ENCODE results near the gene PARVA. TPM values are rescaled to one million over a fixed set of nuclear protein-coding genes. Genes with fewer than 3 reads are reported as not detected.
"Not testable (repeated sequence)": the region's sequence is repeated elsewhere in the genome, so short reads cannot be mapped to it uniquely, and the experiment has no call there.

The PARVA gene
- total RNA-seq, 1 donor from 2014 or later = 176 TPM

DNA sequence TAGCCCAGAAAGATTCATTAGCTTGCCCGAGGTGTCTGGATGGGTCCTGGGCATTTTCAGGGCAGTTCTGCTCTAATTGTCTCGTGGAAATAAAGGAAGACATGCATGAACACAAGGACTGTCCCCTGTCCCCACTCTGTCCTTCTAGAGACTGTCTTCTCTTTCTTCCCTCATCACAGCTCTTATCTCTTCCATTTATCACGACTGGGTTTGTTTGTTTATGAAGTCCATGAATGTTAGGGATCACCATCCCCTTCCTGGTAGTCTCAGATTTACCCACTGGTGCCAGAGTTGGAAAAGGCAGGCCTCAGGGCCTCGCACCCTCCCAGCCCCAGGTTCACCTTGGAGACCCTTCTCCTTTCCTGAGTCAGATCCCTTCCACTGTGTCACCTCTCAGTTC lies 134.8 kb downstream of the PARVA start:
- intact Hi-C loops (cut with DNase I) = no loop called here
- DNase-seq (ENCODE audit: low spot score) (no peak), ATAC-seq (no peak)

DNA sequence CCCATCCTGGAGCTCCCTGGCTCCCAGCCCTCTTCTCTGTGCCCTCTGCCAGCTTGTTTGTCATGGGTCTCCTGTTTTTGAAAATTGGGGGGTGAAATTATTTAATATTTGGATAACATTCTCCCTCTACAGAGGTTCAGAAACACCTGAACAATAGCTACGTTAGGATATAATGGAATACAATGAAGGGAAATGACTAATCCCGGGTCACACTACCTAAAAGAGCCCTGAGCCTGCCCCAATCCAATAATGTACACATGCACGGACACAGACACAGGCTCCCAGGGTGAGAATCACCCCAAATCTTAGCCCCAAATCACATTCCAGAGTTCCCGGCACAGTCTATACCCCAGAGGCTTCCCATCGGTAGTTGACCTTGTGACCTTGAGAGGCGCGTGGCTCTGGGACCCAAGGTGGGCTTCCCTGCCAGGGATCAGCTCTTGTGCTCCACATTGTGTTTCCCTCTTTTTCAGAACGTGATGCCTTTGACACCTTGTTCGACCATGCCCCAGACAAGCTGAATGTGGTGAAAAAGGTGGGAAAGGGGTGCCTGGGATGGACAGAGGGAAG lies 135.5 kb downstream of the PARVA start:
- ATAC-seq = no peak
- intact Hi-C loops (cut with DNase I) = no loop called here
- no peak for DNase-seq (ENCODE audit: low spot score)

DNA sequence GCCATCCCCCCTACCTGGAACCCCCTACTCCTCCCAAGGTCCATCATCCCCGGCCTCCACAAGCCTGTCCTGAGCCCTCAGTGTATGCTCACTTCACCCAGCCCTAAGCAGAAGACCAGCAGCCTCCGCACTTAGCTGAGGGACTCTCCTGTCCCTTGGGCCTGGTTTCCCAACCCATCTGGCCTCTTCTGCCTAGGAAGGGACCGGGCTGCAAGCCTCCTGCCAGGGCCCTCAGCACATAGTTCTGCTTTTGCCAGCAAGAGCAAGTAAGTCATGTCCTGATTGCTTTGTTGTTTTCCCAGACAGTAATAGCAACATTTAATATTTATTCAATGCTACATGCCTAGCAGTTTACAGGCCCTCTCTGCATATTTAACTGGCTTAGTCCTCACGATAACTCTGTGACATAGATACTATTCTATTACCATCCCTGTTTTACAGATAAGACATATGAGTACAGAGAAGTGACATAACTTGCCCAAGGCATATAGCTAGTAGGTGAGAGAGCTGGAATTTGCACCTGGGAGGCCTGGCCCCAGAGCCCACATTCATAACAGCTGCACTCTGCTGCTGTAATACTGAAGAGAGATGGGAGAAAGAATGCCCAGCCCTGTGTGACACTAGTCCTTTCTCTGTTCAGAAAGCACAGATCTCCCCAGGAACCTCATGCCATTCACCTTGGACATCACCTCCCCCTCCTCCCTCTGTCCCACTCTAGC lies 139.2 kb downstream of the PARVA start:
- DNase-seq (ENCODE audit: low spot score) = no peak
- intact Hi-C loops (cut with DNase I) = no loop called here
- ATAC-seq = peak; percentile 51

DNA sequence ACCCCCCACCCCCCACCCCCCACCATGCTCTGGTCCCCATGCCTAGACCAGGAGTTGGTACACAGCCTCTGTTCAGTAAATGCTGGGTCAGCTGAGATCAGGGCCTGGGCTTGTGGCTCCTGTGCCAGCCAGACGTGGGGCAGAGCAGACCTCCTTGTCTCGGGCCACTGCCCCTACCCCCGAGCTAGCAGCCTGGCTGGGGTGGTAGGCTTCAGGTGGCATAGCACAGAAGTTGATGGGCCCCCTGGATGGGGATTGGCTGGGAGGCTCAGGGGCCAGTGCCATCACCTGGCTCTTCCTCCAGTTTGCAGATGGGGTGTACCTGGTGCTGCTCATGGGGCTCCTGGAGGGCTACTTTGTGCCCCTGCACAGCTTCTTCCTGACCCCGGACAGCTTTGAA lies 139.9 kb downstream of the PARVA start:
- intact Hi-C loops (cut with DNase I) = no loop called here
- no peak for ATAC-seq

DNA sequence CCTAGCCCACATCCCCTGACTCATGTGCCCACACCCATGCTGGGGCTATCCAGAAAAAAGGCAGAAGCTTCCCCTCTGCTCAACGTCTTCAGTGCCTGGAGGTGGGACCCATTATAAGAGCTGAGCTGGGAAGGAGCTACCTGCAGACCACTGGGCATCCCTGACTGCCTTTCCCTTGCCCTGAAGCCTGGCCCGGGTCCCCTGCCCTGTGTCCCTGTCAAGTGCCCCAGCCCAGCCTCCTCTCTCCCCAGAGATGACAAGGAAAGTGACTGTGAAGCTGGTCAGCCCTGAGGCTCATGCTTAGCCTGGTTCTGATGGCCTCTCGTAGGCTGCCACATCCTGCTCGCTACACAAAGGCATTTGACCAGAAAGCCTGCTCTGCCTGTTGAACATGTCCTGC lies 140.4 kb downstream of the PARVA start:
- intact Hi-C loops (cut with DNase I) = no loop called here
- ATAC-seq = no peak
- DNase-seq (ENCODE audit: low spot score) = no peak

More for the DNA sequence above, 139.9 kb downstream of the PARVA start:
- no peak for DNase-seq (ENCODE audit: low spot score)

DNA sequence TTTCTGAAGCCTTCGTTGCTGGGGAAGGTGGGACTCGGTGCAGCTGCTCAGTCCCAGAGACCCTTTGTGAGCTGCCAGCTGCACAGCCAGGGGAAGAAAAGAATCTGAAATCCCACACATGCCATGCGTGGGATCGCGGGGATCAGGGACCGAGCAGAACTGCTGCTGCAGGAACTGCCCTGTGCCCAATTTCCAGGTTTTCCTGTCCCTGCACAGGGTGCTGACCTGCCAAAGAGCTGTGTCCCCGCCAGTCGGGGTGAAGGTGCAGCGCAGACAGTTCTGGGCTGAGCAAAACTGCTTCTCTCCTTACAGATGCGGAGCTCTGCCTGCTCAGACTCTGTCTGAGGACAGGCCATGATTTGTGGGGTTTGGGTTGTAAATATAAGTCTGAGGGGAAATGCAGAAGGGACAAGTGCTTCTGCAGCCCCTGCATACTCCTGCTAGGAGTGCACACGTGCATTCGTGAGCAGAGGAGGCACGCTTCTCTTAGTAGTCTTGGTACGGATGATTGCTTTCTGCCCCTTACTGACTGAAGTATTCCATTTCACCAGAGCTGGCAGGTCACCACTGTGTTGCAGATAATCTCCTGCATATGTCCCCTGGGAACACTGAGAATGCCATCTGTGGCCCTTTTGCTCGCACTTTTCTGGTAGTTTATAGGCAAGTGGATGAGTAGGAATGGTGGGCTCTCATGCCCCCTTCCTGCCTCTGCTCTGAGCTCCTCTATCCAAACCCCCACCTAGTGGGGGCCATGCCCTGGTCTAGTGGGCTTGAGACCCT lies 141.4 kb downstream of the PARVA start:
- DNase-seq (ENCODE audit: low spot score) (peak; percentile 54), ATAC-seq (no peak)
- intact Hi-C loops (cut with DNase I) = no loop called here

DNA sequence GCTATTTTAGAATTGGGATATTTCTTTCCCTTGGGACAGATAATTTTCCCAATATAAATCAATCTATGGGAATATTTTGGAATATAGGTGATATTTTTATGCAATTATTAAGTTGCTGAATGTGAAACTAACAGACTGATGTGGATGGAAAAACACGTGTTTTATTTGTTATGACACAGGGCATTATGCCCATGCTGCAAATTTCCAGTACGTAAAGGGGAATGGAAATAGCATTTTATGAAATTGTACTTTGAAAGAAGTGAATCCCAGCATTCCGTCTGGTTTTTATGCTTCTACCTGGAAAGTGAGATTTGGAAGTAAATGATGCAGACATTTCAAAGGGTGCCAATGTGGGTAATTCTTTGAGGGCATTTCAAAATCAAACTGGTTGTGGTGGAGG lies 142.7 kb downstream of the PARVA start:
- DNase-seq (ENCODE audit: low spot score) = no peak
- no peak for ATAC-seq
- intact Hi-C loops (cut with DNase I) = no loop called here

DNA sequence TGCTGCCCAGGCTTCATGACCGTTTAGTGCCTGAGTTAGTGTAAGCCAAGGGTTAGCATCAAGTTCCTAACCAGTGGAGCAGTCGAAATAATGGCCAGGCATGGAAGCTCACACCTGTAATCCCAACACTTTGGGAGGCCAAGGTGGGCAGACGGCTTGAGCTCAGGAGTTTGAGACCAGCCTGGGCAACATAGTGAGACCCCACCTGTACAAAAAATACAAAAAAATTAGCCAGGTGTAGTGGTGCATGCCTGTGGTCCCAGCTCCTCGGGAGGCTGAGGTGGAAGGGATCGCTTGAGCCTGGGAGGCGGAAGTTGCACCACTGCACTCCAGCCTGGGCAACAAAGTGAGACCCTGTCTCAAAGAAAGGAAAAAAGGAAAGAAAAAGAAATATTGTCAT lies 143.2 kb downstream of the PARVA start:
- intact Hi-C loops (cut with DNase I); ATAC-seq: not testable (repeated sequence)
- peak; percentile 14 for DNase-seq (ENCODE audit: low spot score)

DNA sequence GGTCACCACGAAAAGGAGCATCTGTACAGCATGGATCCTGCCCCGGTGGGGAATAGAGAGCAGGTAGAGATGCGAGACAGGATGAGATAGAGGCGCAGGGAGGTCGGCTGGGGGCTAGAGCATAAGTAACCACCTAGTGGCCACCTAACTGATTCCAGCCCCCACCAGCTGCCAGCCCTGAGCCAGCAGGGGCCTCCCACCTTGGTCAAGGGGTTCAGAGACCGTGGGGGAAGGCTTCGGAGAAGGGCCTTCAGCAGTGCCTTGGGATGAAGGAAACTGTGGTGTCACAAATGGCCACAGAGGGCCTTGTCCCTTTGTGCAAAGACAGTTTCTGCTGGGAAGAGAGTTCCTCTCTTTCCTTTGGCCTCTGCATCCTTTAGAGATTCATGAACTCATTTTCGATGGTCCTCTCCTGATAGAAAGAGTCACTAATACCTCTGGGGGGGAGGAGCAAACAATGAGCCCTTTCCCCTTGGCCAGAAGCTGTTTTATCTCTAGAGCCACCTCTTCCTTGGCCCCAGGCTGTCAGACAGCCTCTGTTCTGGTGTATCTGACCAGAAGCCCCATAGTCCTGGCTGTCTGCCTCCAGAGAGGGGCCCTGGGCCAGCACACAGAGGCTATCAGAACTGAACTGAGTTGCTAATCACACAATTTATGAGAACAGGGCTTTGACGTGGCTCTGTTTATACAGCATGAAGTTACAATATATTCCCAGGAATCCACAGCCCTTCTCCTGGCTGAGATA lies 146.0 kb downstream of the PARVA start:
- intact Hi-C loops (cut with DNase I) = no loop called here
- ATAC-seq (no peak), DNase-seq (ENCODE audit: low spot score) (peak; percentile 38)

DNA sequence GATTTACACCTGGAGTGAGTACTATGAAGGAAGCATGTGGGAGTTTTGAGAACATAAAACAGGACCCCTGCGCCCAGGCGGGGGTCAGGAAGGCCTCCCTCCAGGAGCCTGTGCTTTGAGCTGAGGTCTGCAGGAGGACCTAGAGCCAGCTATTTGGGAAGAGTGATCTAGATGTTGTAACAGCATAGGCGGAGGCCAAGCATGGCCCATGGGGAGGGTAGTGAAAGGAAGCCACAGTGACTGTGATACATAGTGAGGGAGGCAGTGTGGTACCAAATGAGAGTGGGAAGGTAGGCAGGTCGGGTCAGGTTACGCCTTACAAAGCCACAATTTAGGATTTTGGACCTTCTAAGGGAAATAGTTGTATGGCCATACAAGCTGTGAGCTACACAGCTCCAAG lies 147.5 kb downstream of the PARVA start:
- intact Hi-C loops (cut with DNase I) = no loop called here
- DNase-seq (ENCODE audit: low spot score) (peak; percentile 68), ATAC-seq (peak; percentile 80)

DNA sequence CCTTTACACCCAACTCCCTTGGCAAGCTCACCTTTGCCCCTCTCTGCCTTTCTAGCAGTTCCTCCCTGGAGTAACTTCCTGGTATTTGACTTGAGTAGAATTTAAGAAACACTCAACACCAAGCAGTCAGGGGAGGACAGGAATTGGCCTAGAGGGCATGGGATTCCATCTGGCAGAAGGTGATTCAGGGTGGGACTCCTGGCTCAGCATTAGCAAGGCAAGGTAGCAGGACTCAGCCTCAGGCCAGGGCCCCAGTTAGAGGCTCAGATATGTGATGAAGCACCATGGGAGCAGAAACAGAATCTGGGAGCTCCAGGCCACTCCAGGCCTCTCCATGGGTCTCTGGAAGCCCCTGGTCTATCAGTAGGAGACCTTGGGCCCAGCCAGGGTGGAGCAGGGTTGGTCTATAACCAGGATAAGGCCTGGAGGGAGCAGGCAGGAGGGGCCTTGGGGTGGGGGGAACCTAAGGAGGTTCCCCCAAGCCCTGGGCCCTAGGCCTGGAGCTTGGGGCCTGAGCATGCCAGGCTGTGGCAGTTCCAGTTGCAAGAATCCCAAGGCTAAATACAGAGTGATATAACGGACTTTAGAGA lies 148.2 kb downstream of the PARVA start:
- intact Hi-C loops (cut with DNase I) = no loop called here
- DNase-seq (ENCODE audit: low spot score) = no peak
- no peak for ATAC-seq

DNA sequence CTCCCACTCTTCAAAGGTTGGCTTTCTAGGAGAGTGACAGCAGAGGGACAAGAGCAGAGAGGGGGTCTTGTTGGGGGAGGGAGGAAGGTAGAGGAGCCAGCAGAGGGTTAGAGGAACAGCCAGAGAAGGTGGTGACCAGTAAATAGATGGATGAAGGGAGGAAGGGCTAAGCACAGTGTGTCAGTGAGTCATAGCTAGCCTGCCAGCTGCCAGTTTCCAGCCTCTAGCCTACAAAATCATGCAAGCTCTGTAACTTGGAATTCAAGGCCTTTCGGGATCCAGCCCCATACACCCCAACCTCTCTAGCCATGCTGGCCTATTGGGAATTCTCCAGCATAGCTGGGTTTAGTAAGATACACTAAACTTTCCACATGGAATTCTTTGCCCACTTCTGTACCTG lies 149.4 kb downstream of the PARVA start:
- no peak for DNase-seq (ENCODE audit: low spot score)
- ATAC-seq = peak; percentile 54
- intact Hi-C loops (cut with DNase I) = no loop called here

DNA sequence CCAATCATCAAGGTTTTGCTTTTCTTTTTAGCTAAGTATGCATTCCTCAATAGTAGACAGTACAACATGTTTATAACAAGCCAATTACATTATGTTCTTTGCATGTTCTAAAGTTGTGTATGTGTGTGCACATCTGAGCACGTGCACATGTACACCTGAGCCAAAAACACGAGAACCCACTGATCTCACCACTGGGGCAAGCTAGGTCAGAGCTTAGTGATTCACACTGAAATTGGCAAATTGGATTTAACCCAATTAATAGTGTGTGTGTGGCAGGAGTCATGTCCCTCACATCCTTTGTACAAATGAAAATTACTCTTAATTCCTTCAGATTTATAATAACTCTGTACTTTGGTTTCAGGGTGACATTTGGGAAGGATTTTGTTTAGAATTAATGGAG lies 151.1 kb downstream of the PARVA start:
- DNase-seq (ENCODE audit: low spot score) (no peak), ATAC-seq (no peak)
- intact Hi-C loops (cut with DNase I) = no loop called here

DNA sequence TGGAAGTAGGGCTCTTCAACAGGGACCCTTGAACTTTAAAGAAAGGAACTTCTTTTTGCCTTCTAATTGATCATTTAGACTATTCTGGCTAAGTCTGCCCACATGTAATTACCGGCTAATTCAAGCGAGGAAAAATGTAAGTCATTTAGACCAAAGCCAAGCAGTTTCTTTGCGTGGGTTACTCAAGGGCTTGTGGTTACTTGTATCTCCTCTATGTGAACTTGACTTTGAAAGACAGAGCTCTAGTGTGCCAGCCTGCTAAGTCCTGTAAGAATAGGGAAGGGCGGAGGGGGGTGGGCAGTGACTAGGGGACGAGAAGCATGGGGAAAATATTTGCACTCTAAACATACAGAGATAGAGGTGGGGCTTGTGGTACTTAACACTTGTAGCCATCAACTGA lies 151.7 kb downstream of the PARVA start:
- no peak for ATAC-seq
- intact Hi-C loops (cut with DNase I) = no loop called here
- DNase-seq (ENCODE audit: low spot score) = no peak

DNA sequence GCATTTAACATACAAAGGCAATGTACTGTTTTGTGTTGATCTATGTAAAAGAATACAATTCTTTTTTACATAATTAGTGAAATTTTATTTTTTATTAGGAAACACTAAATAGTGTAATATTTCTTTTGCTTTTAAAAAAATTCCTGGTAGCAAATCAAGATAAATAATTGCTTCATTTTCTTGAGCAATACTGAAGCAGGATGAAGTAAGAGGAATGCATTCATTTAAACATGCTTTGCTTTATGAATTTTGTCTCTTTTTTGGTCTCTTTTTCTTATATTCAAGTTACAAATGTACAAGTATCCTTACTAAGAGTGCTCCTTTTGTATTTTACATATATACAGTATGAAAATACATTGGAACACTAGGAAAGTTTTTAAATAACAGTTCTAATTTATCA lies 152.4 kb downstream of the PARVA start:
- ATAC-seq = peak; percentile 46
- DNase-seq (ENCODE audit: low spot score) = no peak
- intact Hi-C loops (cut with DNase I) = no loop called here

DNA sequence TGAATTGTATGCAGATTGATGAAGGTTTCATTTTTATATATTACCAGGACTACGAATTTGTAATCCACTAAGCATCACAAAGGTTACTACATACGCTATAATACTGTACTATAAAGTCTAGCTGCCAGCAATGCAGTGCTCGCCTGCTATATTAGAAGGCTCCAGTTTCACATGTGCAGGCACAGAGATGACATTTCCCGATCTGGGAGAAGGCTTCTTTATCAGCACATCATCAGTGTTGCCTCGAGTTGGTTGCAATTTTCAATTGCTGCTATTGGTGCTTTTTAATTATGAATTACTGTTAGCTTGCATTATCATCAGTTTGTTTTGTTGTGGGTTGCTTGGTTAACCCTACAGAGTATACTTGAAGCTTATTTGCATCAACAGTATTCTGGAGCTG lies 153.6 kb downstream of the PARVA start:
- no peak for DNase-seq (ENCODE audit: low spot score)
- intact Hi-C loops (cut with DNase I) = no loop called here
- no peak for ATAC-seq

DNA sequence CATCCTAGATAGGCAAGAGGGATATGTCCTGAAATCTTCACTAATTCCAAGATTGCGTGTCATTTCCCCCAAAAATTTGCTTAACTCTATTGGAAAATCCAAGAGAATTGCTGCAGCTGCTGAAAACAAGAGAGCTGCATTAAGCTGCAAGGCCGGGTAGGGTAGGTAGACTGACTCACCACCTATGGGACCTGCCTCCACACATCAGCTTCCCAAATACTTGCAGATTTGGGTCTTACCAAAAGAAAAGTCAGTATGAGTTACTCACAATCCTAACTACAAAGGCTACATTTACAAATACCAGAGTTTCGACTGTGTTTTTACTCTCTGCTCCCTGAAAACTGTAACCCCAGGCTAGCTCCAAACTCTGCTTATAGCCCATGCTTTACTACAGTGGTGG lies 154.3 kb downstream of the PARVA start:
- DNase-seq (ENCODE audit: low spot score) = peak; percentile 19
- intact Hi-C loops (cut with DNase I) = no loop called here
- ATAC-seq = no peak

DNA sequence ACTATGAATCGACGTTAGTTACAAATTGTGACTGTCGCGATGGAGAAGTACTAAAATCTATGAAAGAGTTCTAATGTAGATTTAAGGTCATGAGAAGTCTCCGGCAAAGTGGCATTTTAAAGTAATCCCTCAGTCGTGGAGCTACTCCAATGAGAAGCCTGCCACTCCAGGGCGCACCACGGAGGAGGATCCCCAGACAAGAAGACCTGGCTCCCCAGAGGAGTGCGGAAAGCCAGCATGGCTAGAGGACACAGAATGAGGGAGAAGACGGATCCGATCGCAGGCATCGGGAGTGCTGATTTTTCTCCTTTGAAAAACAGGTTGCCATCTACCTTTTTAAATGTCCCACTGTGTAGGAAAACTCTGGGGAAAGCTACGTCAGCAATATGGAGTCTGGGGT lies 155.2 kb downstream of the PARVA start:
- intact Hi-C loops (cut with DNase I) = no loop called here
- DNase-seq (ENCODE audit: low spot score) = peak; percentile 51
- no peak for ATAC-seq

DNA sequence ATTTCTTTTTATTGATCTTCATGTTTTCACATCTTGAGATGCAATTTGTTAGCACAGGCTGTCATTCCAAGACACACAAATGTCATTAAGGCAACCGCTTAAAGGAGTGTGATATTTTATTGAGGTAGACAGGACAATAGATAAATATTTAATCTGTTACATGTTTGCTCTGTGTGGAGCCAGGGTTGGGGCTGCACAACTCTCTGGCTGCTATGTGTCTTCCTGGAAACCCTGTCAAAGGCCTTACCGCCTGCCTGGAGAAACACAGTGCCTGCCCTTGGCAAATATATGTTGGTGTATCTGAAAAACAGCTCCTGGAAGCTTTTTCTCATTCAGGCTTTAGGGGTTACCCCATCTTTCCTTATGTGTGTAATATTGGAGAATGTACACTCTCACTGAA lies 157.2 kb downstream of the PARVA start:
- ATAC-seq (no peak), DNase-seq (ENCODE audit: low spot score) (peak; percentile 17)
- intact Hi-C loops (cut with DNase I) = no loop called here
